HepG2 (cell line): ENCODE results near the gene RABEP2. TPM values are rescaled to one million over a fixed set of nuclear protein-coding genes. Genes with fewer than 3 reads are reported as not detected.
A peak's percentile ranks its signal among the peaks of the same experiment; 100 is the strongest.

Source experiments
- ARID5B ChIP-seq: IDR thresholded peaks from 2 replicates; pipeline ENCODE4 v1.4.0; 2020; ENCODE audit warnings: mild to moderate bottlenecking, missing genetic modification reagents
- CBFB ChIP-seq: sonication (generic); formaldehyde crosslinking; IDR thresholded peaks from 2 replicates; pipeline ENCODE4 v1.4.0; 2020; ENCODE audit warnings: missing genetic modification reagents
- ETS1 ChIP-seq: sonication (generic); formaldehyde crosslinking; IDR thresholded peaks from 2 replicates; pipeline ENCODE4 v1.4.0; 2020; ENCODE audit warnings: missing genetic modification reagents
- GABPA ChIP-seq, 2 experiments: IDR thresholded peaks; 2 replicates each; pipeline ENCODE4 v1.6.1; 2011 to 2016; ENCODE audit warnings: low read depth in 2 of 2, low read length in 1 of 2, missing biosample characterization in 1 of 2, missing genetic modification characterization in 1 of 2
- KLF9 ChIP-seq: IDR thresholded peaks from 2 replicates; pipeline ENCODE4 v1.6.1; 2016; ENCODE audit warnings: low read depth
- NFKB2 ChIP-seq: sonication (generic); formaldehyde crosslinking; IDR thresholded peaks from 2 replicates; pipeline ENCODE4 v1.4.0; 2020; ENCODE audit warnings: missing genetic modification reagents, borderline replicate concordance
- PRDM10 ChIP-seq: sonication (generic); formaldehyde crosslinking; IDR thresholded peaks from 2 replicates; pipeline ENCODE4 v1.4.0; 2020; ENCODE audit warnings: low read depth, missing genetic modification reagents
- TOPORS ChIP-seq: sonication (generic); formaldehyde crosslinking; IDR thresholded peaks from 2 replicates; pipeline ENCODE4 v1.8.0; 2023; ENCODE audit warnings: mild to moderate bottlenecking, missing genetic modification reagents
- ZNF407 ChIP-seq: sonication (generic); formaldehyde crosslinking; IDR thresholded peaks from one replicate; pipeline ENCODE4 v1.5.1; 2020; ENCODE audit warnings: mild to moderate bottlenecking, missing genetic modification reagents; ENCODE audit errors: not compliant biosample characterization
- ZNF878 ChIP-seq: sonication (generic); formaldehyde crosslinking; IDR thresholded peaks from 2 replicates; pipeline ENCODE4 v1.8.1; 2023; ENCODE audit warnings: mild to moderate bottlenecking, missing genetic modification reagents, moderate library complexity
- polyA plus RNA-seq, 8 experiments: library from polyadenylated mRNA; depleted of rRNA in 3 of 8; stranded (reverse) in 7 of 8; unstranded in 1 of 8; fragments of >200 nt; fragmentation: Illumina TruSeq in 4 of 8; extraction: Trizol in 4 of 8; gene quantifications; 2 replicates each; pipeline versions ENCODE4 v1.2.1 to v1.2.3, GENCODE V29; 2011 to 2016; ENCODE audit warnings: low read depth in 4 of 8, missing spikeins in 1 of 8, mixed read lengths in 1 of 8; ENCODE audit not compliant: insufficient read depth in 1 of 8
- total RNA-seq, 5 experiments: library from RNA; depleted of rRNA; stranded (reverse); fragments of >200 nt; fragmentation: Illumina TruSeq; extraction: Trizol; gene quantifications; 2 replicates each; pipeline ENCODE4 v1.2.3, GENCODE V29; 2016; ENCODE audit warnings: low read depth in 1 of 5

The RABEP2 gene
- total and polyA plus RNA-seq, 2 of the 13 experiments (the other 11 are each of a cell fraction or from before 2014, with no cell fraction given), result 10.8 to 18.4 TPM

GRCh38 chr16:28925386-28926228 is 569 bp upstream of the RABEP2 start (continued):
- 0 out of 2 replicates have a peak, but pooled peaks have one; percentile 8 for TF ChIP-seq ARID5B (CRISPR knock-in tag)
- no peak for TF ChIP-seq GABPA (IDR thresholded peaks at IDR 0.05; ENCODE audit: low read depth, low read length)
- peak; percentile 21; the same call in 1 of the 2 replicates for TF ChIP-seq GABPA (CRISPR knock-in tag; IDR thresholded peaks at IDR 0.05; ENCODE audit: low read depth)
- peak; percentile 64 for TF ChIP-seq ZNF407 (CRISPR knock-in tag)
- TF ChIP-seq KLF9 (CRISPR knock-in tag), result no peak
- no peak for TF ChIP-seq CBFB (CRISPR knock-in tag)
- no peak for TF ChIP-seq ETS1
- no peak for TF ChIP-seq ZNF878 (CRISPR knock-in tag)
- no peak; the same call in 1 of the 2 replicates for TF ChIP-seq NFKB2 (CRISPR knock-in tag)
- peak; percentile 13; the same call in 1 of the 2 replicates for TF ChIP-seq PRDM10
- no peak for TF ChIP-seq TOPORS
